Activated T-helper 2 cell treated with anti-CD3 and anti-CD28 coated beads, Interferon-gamma antibody, Interleukin-2, Interleukin-4, amounts not matched to agents 10 μg/mL and 5 μg/mL and 100 μg/mL, durations not matched to agents 14 hours and 24 hours and 36 hours (primary cell): Measurements from ENCODE around the gene OR8G1. TPM values are rescaled to one million over a fixed set of nuclear protein-coding genes. Genes with fewer than 3 reads are reported as not detected.

Source experiments
- DNase-seq: peaks from one replicate; pipeline ENCODE4 v3.0.0; 2021; ENCODE audit warnings: low spot score
- H3K27ac Mint-ChIP-seq: one replicate; pipeline ENCODE4 v1.8.0; 2021; ENCODE audit warnings: mixed read lengths
- H3K27me3 Mint-ChIP-seq: one replicate; pipeline ENCODE4 v1.8.0; 2021; ENCODE audit warnings: low read depth, mixed read lengths
- H3K36me3 Mint-ChIP-seq: one replicate; pipeline ENCODE4 v1.8.0; 2021; ENCODE audit warnings: low read depth, mixed read lengths
- H3K4me1 Mint-ChIP-seq: one replicate; pipeline ENCODE4 v1.8.0; 2021; ENCODE audit warnings: low read depth, mixed read lengths
- H3K4me3 Mint-ChIP-seq: one replicate; pipeline ENCODE4 v1.8.0; 2021; ENCODE audit warnings: low read depth, mild to moderate bottlenecking, moderate library complexity, mixed read lengths
- H3K9me3 Mint-ChIP-seq: one replicate; pipeline ENCODE4 v1.8.0; 2021; ENCODE audit warnings: mixed read lengths
- intact Hi-C: fragments of 100-400 bp; cut with micrococcal nuclease; formaldehyde crosslinking; loops from one replicate; pipeline ENCODE4 v1.15.1; 2023
- total RNA-seq: library from RNA; stranded (reverse); gene quantifications from 2 replicates; pipeline ENCODE4 v1.2.3, GENCODE V29; 2022

Gene OR8G1
- total RNA-seq = not detected in 2 replicates

GRCh38 chr11:124240621-124241397 lies at the start of gene OR8G1:
TSS of gene OR8G1 (plus strand) at chr11:124241095. CDS start at chr11:124249676, 8,581 bp downstream.
- Mint-ChIP-seq H3K4me1 (no peaks in the 10 kb centered on the region), H3K36me3 (no peaks in the 10 kb centered on the region), H3K9me3 (no peaks in the 10 kb centered on the region), H3K4me3 (no peak within 1 kb of the TSS), H3K27ac (no peak within 1 kb of the TSS), H3K27me3 (no peaks in the 10 kb centered on the region)
- no peak for DNase-seq
- intact Hi-C loops = no loop called here

DNA sequence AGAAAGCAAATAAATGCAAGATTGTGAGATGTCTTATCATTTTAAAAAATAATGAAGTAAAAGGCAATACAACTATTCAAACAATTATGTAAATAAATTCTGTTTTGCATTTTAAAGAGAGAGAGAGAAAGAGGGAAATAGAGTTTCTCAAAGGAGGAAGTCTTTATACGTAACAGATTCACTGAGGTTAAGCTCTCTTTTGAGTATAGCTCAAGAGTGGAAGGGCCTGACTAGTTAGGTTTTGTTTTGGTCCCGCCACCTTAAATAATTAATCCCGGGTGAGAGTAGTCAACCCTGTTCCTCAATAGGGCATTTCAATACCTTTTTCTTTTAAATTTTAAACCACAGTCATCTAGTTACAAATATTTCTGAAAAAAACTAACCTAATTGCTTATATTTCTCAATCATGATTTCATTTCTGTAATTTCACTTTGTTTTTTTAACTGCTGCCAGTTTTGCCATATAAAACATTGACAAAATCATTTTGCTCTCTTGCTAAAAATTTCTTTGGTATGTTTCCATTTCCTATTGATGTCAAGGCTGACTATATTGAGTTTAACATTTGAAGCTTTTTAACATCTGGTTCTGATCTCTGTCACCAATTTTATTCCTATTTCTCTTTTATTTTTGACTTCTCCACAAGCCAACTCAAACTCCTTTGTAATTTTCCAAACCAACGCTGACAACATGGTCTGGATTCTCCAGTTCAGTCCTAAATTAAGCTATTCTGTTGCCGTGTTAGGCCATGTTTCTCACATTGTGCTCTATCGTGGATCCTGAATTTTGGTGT lies 47.5 kb upstream of the OR8G1 start:
- intact Hi-C loops = loop anchor here (2.0 kb wide), 1 partner anchor 85 kb away; no protein-coding TSS in a partner anchor
- Mint-ChIP-seq H3K36me3 (no peaks in the 10 kb centered on the region), H3K4me3 (no peak overlapping the region), H3K27me3 (peaks cover 20% of the 10 kb centered on the region), H3K9me3 (no peaks in the 10 kb centered on the region), H3K4me1 (no peaks in the 10 kb centered on the region), H3K27ac (no peak overlapping the region)
- DNase-seq = no peak

DNA sequence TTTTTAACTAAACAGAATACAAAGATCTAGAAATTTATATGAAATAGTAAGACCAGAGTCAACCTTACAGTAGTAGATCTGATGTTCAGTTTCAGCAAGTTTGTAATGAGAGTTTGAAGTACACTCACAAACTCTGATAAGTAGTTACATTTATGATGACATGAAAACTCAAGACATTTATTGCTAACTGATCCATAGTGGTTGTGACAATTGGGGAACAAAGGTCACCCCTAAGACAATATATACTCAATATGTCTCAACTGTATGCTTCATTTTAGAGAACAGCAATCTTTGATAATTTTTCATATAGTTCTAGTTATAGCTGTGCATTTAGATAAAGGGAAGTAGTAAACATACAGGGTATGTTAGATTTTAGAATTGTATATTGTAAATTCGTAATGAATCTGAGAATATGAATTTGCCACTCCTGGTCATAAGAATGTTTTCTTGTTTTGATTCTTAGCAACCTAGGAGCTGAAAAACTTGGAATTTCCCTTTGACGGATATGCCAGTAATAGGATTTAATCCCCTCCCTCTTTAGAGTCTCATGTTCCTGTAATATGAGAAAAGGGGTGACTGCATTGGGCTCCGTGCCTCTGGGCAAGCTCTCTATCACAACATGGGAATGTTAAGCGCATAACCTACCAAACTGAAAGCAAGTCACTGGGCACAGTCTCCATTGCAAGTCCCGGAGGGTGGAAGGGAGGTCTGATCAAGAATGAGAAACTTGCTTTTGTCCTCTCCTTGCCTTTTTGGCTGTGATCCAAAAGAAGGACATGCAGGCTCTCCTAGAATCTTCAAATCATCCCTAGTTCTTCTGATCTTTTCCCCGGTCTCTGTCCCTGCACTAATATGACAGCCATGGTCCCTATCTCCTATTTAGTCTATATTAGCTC lies 46.4 kb upstream of the OR8G1 start:
- Mint-ChIP-seq H3K27ac (no peak overlapping the region), H3K9me3 (no peaks in the 10 kb centered on the region), H3K27me3 (peaks cover 20% of the 10 kb centered on the region), H3K36me3 (no peaks in the 10 kb centered on the region), H3K4me3 (no peak overlapping the region), H3K4me1 (no peaks in the 10 kb centered on the region)
- intact Hi-C loops = loop anchor here (1.0 to 5.0 kb wide), 3 partner anchors 83 to 123 kb away; no protein-coding TSS in a partner anchor
- DNase-seq = no peak

DNA sequence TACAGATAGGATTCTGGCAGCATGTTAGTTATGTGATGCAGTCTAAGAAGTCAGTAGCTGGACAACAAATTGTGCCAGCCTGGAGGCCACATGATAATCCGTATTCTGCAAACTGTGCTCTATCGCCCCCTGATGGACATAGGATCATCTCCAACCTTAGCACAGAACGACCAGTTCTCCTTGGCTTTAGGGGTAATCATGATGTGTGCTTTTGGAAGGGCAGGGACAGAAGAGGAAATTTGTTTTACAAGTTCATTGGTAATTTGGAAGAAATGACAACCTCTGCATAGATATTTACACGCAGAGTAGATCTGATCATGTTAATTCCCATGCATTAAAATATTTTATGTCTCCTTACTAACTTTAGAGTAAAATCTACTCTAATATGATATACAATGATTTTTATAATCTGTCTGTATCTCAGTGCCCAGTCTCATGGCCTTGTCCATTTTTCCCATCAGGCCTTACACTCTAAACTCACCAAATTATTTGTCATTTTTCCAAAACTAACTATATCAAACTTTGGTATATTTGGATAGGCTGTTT lies 45.6 kb upstream of the OR8G1 start:
- DNase-seq = no peak
- no peak overlapping the region for H3K4me3 Mint-ChIP-seq
- H3K9me3 Mint-ChIP-seq = no peaks in the 10 kb centered on the region
- no peaks in the 10 kb centered on the region for H3K36me3 Mint-ChIP-seq
- H3K27ac Mint-ChIP-seq = no peak overlapping the region
- peaks cover 19% of the 10 kb centered on the region for H3K27me3 Mint-ChIP-seq
- intact Hi-C loops = loop anchor here (1.0 to 5.0 kb wide), 3 partner anchors 82 to 124 kb away; no protein-coding TSS in a partner anchor
- H3K4me1 Mint-ChIP-seq = no peaks in the 10 kb centered on the region

- Mint-ChIP-seq H3K27me3 (peaks cover 17% of the 10 kb centered on the region), H3K4me3 (no peak overlapping the region), H3K27ac (no peak overlapping the region), H3K36me3 (no peaks in the 10 kb centered on the region), H3K4me1 (no peaks in the 10 kb centered on the region), H3K9me3 (no peaks in the 10 kb centered on the region)
- no peak for DNase-seq
- intact Hi-C loops = loop anchor here (5.0 kb wide), 1 partner anchor 79 kb away; no protein-coding TSS in a partner anchor
These were observed 42.9 kb upstream of the OR8G1 start for GRCh38 chr11:124197999-124198398.

DNA sequence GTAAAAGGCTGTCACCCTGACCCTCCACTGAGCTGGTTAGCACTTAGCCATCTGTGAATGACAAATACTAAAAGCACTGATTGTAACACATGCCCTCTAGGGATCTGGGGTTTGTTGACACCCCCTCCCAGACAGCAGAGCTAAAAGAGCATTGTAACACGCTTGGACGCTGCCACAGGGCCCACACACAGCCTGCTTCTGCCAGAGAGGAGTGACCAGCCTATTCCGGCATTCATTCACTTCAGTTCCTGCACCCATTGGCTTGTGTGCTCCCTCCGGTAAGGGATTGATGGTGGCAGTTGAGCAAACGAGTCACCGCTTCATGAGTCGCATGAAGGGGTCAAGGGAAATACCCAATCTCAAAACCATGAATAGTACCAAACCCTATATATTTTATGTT lies 42.0 kb upstream of the OR8G1 start:
- peaks cover 15% of the 10 kb centered on the region for H3K27me3 Mint-ChIP-seq
- H3K27ac Mint-ChIP-seq = no peak overlapping the region
- intact Hi-C loops = loop anchor here (5.0 kb wide), 1 partner anchor 78 kb away; no protein-coding TSS in a partner anchor
- no peaks in the 10 kb centered on the region for H3K36me3 Mint-ChIP-seq
- no peaks in the 10 kb centered on the region for H3K9me3 Mint-ChIP-seq
- no peak overlapping the region for H3K4me3 Mint-ChIP-seq
- H3K4me1 Mint-ChIP-seq = no peaks in the 10 kb centered on the region
- no peak for DNase-seq

- H3K4me3 Mint-ChIP-seq = no peak overlapping the region
- H3K27ac Mint-ChIP-seq = no peak overlapping the region
- intact Hi-C loops = loop anchor here (5.0 kb wide), 1 partner anchor 78 kb away; no protein-coding TSS in a partner anchor
- H3K27me3 Mint-ChIP-seq = peaks cover 15% of the 10 kb centered on the region
- H3K36me3 Mint-ChIP-seq = no peaks in the 10 kb centered on the region
- DNase-seq = no peak
- no peaks in the 10 kb centered on the region for H3K4me1 Mint-ChIP-seq
- H3K9me3 Mint-ChIP-seq = no peaks in the 10 kb centered on the region
These were observed 41.2 kb upstream of the OR8G1 start for GRCh38 chr11:124199702-124200101.

GRCh38 chr11:124200671-124201070 lies 40.2 kb upstream of the OR8G1 start:
- Mint-ChIP-seq H3K36me3 (no peaks in the 10 kb centered on the region), H3K4me3 (no peak overlapping the region), H3K27me3 (peaks cover 11% of the 10 kb centered on the region), H3K4me1 (no peaks in the 10 kb centered on the region), H3K9me3 (no peaks in the 10 kb centered on the region), H3K27ac (no peak overlapping the region)
- DNase-seq = no peak
- intact Hi-C loops = no loop called here

DNA sequence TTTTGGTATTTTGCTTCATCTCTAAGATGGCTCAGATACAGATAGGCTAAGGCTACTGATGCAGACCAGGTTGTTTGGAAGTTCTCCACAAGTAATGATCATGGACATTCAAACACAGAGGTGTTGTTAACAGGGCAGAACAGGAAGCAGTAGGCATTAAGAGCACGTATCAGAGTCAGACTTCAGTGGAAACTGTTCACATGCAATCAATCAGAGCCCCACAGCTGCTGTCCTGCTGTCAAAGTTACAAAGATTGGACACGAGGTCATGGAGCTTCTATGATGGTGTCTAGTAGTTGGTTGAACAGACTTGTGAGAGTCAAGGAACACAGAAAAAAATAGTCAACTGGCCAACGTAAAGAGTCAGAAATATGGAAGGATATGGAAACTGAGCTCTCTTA lies 37.9 kb upstream of the OR8G1 start:
- no peak overlapping the region for H3K4me3 Mint-ChIP-seq
- H3K27ac Mint-ChIP-seq = no peak overlapping the region
- H3K4me1 Mint-ChIP-seq = no peaks in the 10 kb centered on the region
- DNase-seq = no peak
- intact Hi-C loops = no loop called here
- H3K9me3 Mint-ChIP-seq = no peaks in the 10 kb centered on the region
- H3K36me3 Mint-ChIP-seq = no peaks in the 10 kb centered on the region
- H3K27me3 Mint-ChIP-seq = peaks cover 6% of the 10 kb centered on the region

- Mint-ChIP-seq H3K36me3 (no peaks in the 10 kb centered on the region), H3K27ac (no peak overlapping the region), H3K27me3 (peaks cover 5% of the 10 kb centered on the region), H3K9me3 (no peaks in the 10 kb centered on the region), H3K4me3 (no peak overlapping the region), H3K4me1 (no peaks in the 10 kb centered on the region)
- DNase-seq = no peak
- intact Hi-C loops = no loop called here
These were observed 36.9 kb upstream of the OR8G1 start for GRCh38 chr11:124204008-124204407.

DNA sequence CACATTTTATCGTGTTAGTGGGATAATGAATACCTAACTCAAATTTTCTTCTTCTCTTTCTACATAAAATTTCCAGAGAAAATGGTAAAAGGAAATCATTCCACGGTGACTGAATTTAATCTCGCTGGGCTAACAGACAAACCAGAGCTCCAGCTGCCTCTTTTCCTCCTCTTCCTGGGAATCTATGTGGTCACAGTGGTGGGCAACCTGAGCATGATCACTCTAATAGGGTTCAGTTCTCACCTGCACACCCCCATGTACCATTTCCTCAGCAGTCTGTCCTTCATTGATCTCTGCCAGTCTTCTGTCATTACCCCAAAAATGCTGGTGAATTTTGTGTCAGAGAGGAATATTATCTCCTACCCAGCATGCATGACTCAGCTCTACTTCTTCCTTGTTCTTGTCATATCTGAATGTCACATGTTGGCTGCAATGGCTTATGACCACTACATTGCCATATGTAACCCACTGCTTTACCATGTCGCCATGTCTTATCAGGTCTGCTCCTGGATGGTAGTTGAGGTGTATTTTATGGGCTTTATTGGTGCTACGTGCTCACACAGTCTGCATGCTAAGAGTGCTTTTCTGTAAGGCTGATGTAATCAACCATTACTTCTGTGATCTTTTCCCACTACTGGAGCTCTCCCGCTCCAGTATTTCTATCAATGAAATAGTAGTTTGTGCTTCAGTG lies 33.6 kb upstream of the OR8G1 start:
- Mint-ChIP-seq H3K4me1 (no peaks in the 10 kb centered on the region), H3K36me3 (no peaks in the 10 kb centered on the region), H3K9me3 (no peaks in the 10 kb centered on the region), H3K27ac (no peak overlapping the region), H3K27me3 (peaks cover 2% of the 10 kb centered on the region), H3K4me3 (no peak overlapping the region)
- DNase-seq = no peak
- intact Hi-C loops = no loop called here
